HG03025 (cell line): ENCODE results near the gene MEOX2.

ENCODE experiments used
- ATAC-seq: cut with Tn5 transposase; IDR thresholded peaks from one replicate; pipeline ENCODE4 v1.9.1; 2021; ENCODE audit warnings: mild to moderate bottlenecking, moderate library complexity; ENCODE audit not compliant: unreplicated experiment, low FRiP score

Gene MEOX2

GRCh38 chr7:15686295-15686956 is at the start of gene MEOX2:
Gene MEOX2, minus strand, starts transcription at chr7:15686683. Its CDS starts 281 bp downstream, at chr7:15686402.
- no peak for ATAC-seq

- no peak for ATAC-seq
Measured at GRCh38 chr7:15729746-15730145, 43.3 kb upstream of the MEOX2 start.

GRCh38 chr7:15725051-15725450 is 38.6 kb upstream of the MEOX2 start:
- ATAC-seq, result no peak

GRCh38 chr7:15723841-15724240 is 37.4 kb upstream of the MEOX2 start:
- no peak for ATAC-seq

GRCh38 chr7:15720849-15721471 is 34.5 kb upstream of the MEOX2 start:
- no peak for ATAC-seq

GRCh38 chr7:15719311-15719710 is 32.8 kb upstream of the MEOX2 start:
- ATAC-seq, result no peak

- ATAC-seq, result no peak
Measured at GRCh38 chr7:15715435-15715834, 29.0 kb upstream of the MEOX2 start.

- no peak for ATAC-seq
Measured at GRCh38 chr7:15709978-15710377, 23.5 kb upstream of the MEOX2 start.

GRCh38 chr7:15707570-15707969 is 21.1 kb upstream of the MEOX2 start:
- no peak for ATAC-seq

GRCh38 chr7:15703732-15704131 is 17.2 kb upstream of the MEOX2 start:
- ATAC-seq, result no peak

- ATAC-seq, result no peak
Measured at GRCh38 chr7:15692501-15693020, 6.1 kb upstream of the MEOX2 start.

- ATAC-seq, result no peak
Measured at GRCh38 chr7:15688911-15689310, 2.4 kb upstream of the MEOX2 start.

GRCh38 chr7:15688279-15688626 is 1.8 kb upstream of the MEOX2 start:
- ATAC-seq, result no peak

GRCh38 chr7:15687546-15688278 is 1.2 kb upstream of the MEOX2 start:
- ATAC-seq, result no peak

GRCh38 chr7:15686957-15687545 is 568 bp upstream of the MEOX2 start:
- ATAC-seq, result no peak

GRCh38 chr7:15685358-15686294 is 857 bp downstream of the MEOX2 start:
- ATAC-seq, result no peak

GRCh38 chr7:15684871-15685270 is 1.6 kb downstream of the MEOX2 start:
- no peak for ATAC-seq

- ATAC-seq, result no peak
Measured at GRCh38 chr7:15684111-15684800, 2.2 kb downstream of the MEOX2 start.

- ATAC-seq, result no peak
Measured at GRCh38 chr7:15682751-15683245, 3.7 kb downstream of the MEOX2 start.
